NCI-H1417 treated with DMSO at 0.1 percent for 48 hours (cell line): ENCODE measurements around the gene RC3H1.

Source experiments
- DNase-seq: peaks from one replicate; lab custom pipeline; 2025; lab: John Stamatoyannopoulos, UW

Gene RC3H1

GRCh38 chr1:173884701-173885100 is 137.5 kb downstream of the RC3H1 start:
- DNase-seq: no peak
